ENCODE results near the gene OLFM1. TPM values are rescaled to one million over a fixed set of nuclear protein-coding genes. Genes with fewer than 3 reads are reported as not detected.
"Not testable (repeated sequence)": the region's sequence is repeated elsewhere in the genome, so short reads cannot be mapped to it uniquely, and the experiment has no call there.

Gene OLFM1
- total RNA-seq, 1 experiment from 2014 or later: not detected

GRCh38 chr9:135110416-135110815, 22.9 kb downstream of the OLFM1 start:
- Histone ChIP-seq H3K4me1 (replicated peaks; ENCODE audit: insufficient read depth) (no peaks in the 10 kb centered on the region), H3K79me2 (ENCODE audit: low read depth) (no peaks in the 10 kb centered on the region), H3K9me2 (ENCODE audit: insufficient read depth) (no peaks in the 10 kb centered on the region), H4K20me1 (ENCODE audit: insufficient read depth) (no peaks in the 10 kb centered on the region), H3K9me3 (ENCODE audit: insufficient read depth, low read depth) (no peaks in the 10 kb centered on the region), H3F3A (ENCODE audit: insufficient read depth, low read depth) (no peaks in the 10 kb centered on the region), H3K27me3 (ENCODE audit: insufficient read depth, low read depth) (peaks cover 98% of the 10 kb centered on the region), H3K36me3 (ENCODE audit: low read depth) (no peaks in the 10 kb centered on the region), H3K4me2 (no peak overlapping the region), H2AFZ (no peak overlapping the region), H3K27ac (no peak overlapping the region), H3K4me3 (no peak overlapping the region)
- no TSS peak for BruUV-seq (replicated peaks)
- no peak for DNase-seq
- POLR2A ChIA-PET (ENCODE audit: unreplicated experiment): no interaction called here
- intact Hi-C loops (cut with micrococcal nuclease; ENCODE audit: unreplicated experiment): no loop called here
- CTCF ChIA-PET: no interaction called here
- no peak for TF ChIP-seq CTCF (conservative IDR thresholded peaks at IDR 0.05)
- TF ChIP-seq EZH2 (IDR thresholded peaks at IDR 0.05; ENCODE audit: low read depth): no peak

- H3K9me3 ChIP-seq (ENCODE audit: insufficient read depth, low read depth); H3K36me3 ChIP-seq (ENCODE audit: low read depth); H3K4me2 ChIP-seq; intact Hi-C loops (cut with micrococcal nuclease; ENCODE audit: unreplicated experiment); H3F3A ChIP-seq (ENCODE audit: insufficient read depth, low read depth); H3K27ac ChIP-seq; DNase-seq; H3K4me3 ChIP-seq; H3K4me1 ChIP-seq (replicated peaks; ENCODE audit: insufficient read depth); BruUV-seq (replicated peaks); H4K20me1 ChIP-seq (ENCODE audit: insufficient read depth); H3K79me2 ChIP-seq (ENCODE audit: low read depth); H3K9me2 ChIP-seq (ENCODE audit: insufficient read depth); CTCF ChIA-PET; H2AFZ ChIP-seq; POLR2A ChIA-PET (ENCODE audit: unreplicated experiment): not testable (repeated sequence)
- H3K27me3 ChIP-seq (ENCODE audit: insufficient read depth, low read depth): peaks cover 98% of the 10 kb centered on the region
Measured at GRCh38 chr9:135111600-135111999, 24.1 kb downstream of the OLFM1 start.

- Histone ChIP-seq H3F3A (ENCODE audit: insufficient read depth, low read depth) (no peaks in the 10 kb centered on the region), H3K79me2 (ENCODE audit: low read depth) (no peaks in the 10 kb centered on the region), H3K27ac (no peak overlapping the region), H3K4me2 (no peak overlapping the region), H3K27me3 (ENCODE audit: insufficient read depth, low read depth) (peaks cover 91% of the 10 kb centered on the region), H3K4me1 (replicated peaks; ENCODE audit: insufficient read depth) (no peaks in the 10 kb centered on the region), H3K36me3 (ENCODE audit: low read depth) (no peaks in the 10 kb centered on the region), H3K9me2 (ENCODE audit: insufficient read depth) (no peaks in the 10 kb centered on the region), H3K9me3 (ENCODE audit: insufficient read depth, low read depth) (no peaks in the 10 kb centered on the region), H4K20me1 (ENCODE audit: insufficient read depth) (no peaks in the 10 kb centered on the region), H3K4me3 (no peak overlapping the region), H2AFZ (no peak overlapping the region)
- no TSS peak for BruUV-seq (replicated peaks)
- ChIA-PET POLR2A (ENCODE audit: unreplicated experiment) (no interaction called here), CTCF (no interaction called here)
- intact Hi-C loops (cut with micrococcal nuclease; ENCODE audit: unreplicated experiment): no loop called here
- no peak for DNase-seq
- no peak for TF ChIP-seq CTCF (conservative IDR thresholded peaks at IDR 0.05)
- no peak for TF ChIP-seq EZH2 (IDR thresholded peaks at IDR 0.05; ENCODE audit: low read depth)
Measured at GRCh38 chr9:135116371-135116770, 28.9 kb downstream of the OLFM1 start.

- H3K4me3 ChIP-seq: no peak overlapping the region
- H3K4me1 ChIP-seq (replicated peaks; ENCODE audit: insufficient read depth): no peaks in the 10 kb centered on the region
- no peak for TF ChIP-seq CTCF (conservative IDR thresholded peaks at IDR 0.05)
- H4K20me1 ChIP-seq (ENCODE audit: insufficient read depth): no peaks in the 10 kb centered on the region
- no peak overlapping the region for H3K4me2 ChIP-seq
- H3K36me3 ChIP-seq (ENCODE audit: low read depth): no peaks in the 10 kb centered on the region
- intact Hi-C loops (cut with micrococcal nuclease; ENCODE audit: unreplicated experiment): no loop called here
- no peaks in the 10 kb centered on the region for H3K9me2 ChIP-seq (ENCODE audit: insufficient read depth)
- ChIA-PET POLR2A (ENCODE audit: unreplicated experiment) (no interaction called here), CTCF (no interaction called here)
- BruUV-seq (replicated peaks): no TSS peak
- no peak overlapping the region for H2AFZ ChIP-seq
- no peak overlapping the region for H3K27ac ChIP-seq
- H3K79me2 ChIP-seq (ENCODE audit: low read depth): no peaks in the 10 kb centered on the region
- H3K27me3 ChIP-seq (ENCODE audit: insufficient read depth, low read depth): peaks cover 91% of the 10 kb centered on the region
- no peaks in the 10 kb centered on the region for H3K9me3 ChIP-seq (ENCODE audit: insufficient read depth, low read depth)
- DNase-seq: no peak
- H3F3A ChIP-seq (ENCODE audit: insufficient read depth, low read depth): no peaks in the 10 kb centered on the region
Measured at GRCh38 chr9:135116881-135117280, 29.4 kb downstream of the OLFM1 start.

All from PC-9 (cell line).